ENCODE results near the gene RAPGEF2.
"Not testable (repeated sequence)": the region's sequence is repeated elsewhere in the genome, so short reads cannot be mapped to it uniquely, and the experiment has no call there.

DNA sequence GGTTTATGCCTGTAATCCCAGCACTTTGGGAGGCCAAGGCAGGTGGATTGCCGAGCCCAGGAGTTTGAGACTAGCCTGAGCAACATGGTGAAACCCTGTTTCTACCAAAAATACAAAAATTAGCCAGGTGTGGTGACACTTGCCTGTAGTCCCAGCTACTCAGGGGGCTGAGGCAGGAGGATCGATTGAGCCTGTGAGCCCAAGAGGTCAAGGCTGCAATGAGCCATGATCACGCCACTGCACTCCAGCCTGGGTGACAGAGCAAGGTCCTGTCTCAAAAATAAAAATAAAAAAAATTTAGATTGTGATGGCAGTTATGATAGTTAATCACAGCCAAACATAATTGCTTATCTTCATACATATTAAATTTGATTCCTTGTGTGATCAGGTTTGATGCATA is 58.6 kb downstream of the RAPGEF2 start:
- TF ChIP-seq, protein P1, sequence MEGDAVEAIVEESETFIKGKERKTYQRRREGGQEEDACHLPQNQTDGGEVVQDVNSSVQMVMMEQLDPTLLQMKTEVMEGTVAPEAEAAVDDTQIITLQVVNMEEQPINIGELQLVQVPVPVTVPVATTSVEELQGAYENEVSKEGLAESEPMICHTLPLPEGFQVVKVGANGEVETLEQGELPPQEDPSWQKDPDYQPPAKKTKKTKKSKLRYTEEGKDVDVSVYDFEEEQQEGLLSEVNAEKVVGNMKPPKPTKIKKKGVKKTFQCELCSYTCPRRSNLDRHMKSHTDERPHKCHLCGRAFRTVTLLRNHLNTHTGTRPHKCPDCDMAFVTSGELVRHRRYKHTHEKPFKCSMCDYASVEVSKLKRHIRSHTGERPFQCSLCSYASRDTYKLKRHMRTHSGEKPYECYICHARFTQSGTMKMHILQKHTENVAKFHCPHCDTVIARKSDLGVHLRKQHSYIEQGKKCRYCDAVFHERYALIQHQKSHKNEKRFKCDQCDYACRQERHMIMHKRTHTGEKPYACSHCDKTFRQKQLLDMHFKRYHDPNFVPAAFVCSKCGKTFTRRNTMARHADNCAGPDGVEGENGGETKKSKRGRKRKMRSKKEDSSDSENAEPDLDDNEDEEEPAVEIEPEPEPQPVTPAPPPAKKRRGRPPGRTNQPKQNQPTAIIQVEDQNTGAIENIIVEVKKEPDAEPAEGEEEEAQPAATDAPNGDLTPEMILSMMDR (IDR thresholded peaks at IDR 0.05) = not testable (repeated sequence)
- TF ChIP-seq POLR2A (IDR thresholded peaks at IDR 0.05) = not testable (repeated sequence)
